HG03159 (cell line): Measurements from ENCODE around the gene FAT3.

Experiments
- ATAC-seq: cut with Tn5 transposase; IDR thresholded peaks from one replicate; pipeline ENCODE4 v1.9.1; 2021; ENCODE audit warnings: mild to moderate bottlenecking, moderate library complexity; ENCODE audit not compliant: unreplicated experiment

FAT3 gene

GRCh38 chr11:92227230-92227814 is 2.7 kb downstream of the FAT3 start:
- no peak for ATAC-seq

- ATAC-seq, result no peak
These were observed 3.6 kb downstream of the FAT3 start for GRCh38 chr11:92227959-92228935.

GRCh38 chr11:92236856-92237255 is 12.2 kb downstream of the FAT3 start:
- ATAC-seq, result no peak

- no peak for ATAC-seq
These were observed 16.3 kb downstream of the FAT3 start for GRCh38 chr11:92240916-92241315.

GRCh38 chr11:92245700-92246271 is 21.2 kb downstream of the FAT3 start:
- ATAC-seq, result no peak

GRCh38 chr11:92246630-92247029 is 22.0 kb downstream of the FAT3 start:
- no peak for ATAC-seq

- ATAC-seq, result no peak
These were observed 24.6 kb downstream of the FAT3 start for GRCh38 chr11:92249156-92249753.

GRCh38 chr11:92251980-92252379 is 27.4 kb downstream of the FAT3 start:
- ATAC-seq, result no peak

- ATAC-seq, result no peak
These were observed 28.8 kb downstream of the FAT3 start for GRCh38 chr11:92253421-92253820.

GRCh38 chr11:92253945-92254344 is 29.3 kb downstream of the FAT3 start:
- no peak for ATAC-seq

GRCh38 chr11:92257536-92257935 is 32.9 kb downstream of the FAT3 start:
- no peak for ATAC-seq

- ATAC-seq, result no peak
These were observed 35.2 kb downstream of the FAT3 start for GRCh38 chr11:92259861-92260260.

- no peak for ATAC-seq
These were observed 39.7 kb downstream of the FAT3 start for GRCh38 chr11:92264350-92264749.

GRCh38 chr11:92266806-92267205 is 42.2 kb downstream of the FAT3 start:
- no peak for ATAC-seq

- no peak for ATAC-seq
These were observed 42.7 kb downstream of the FAT3 start for GRCh38 chr11:92267278-92267677.

GRCh38 chr11:92267968-92268367 is 43.4 kb downstream of the FAT3 start:
- no peak for ATAC-seq

- ATAC-seq, result no peak
These were observed 43.9 kb downstream of the FAT3 start for GRCh38 chr11:92268546-92268945.

- ATAC-seq, result no peak
These were observed 44.4 kb downstream of the FAT3 start for GRCh38 chr11:92269021-92269420.

GRCh38 chr11:92269841-92270240 is 45.2 kb downstream of the FAT3 start:
- no peak for ATAC-seq

GRCh38 chr11:92272651-92273050 is 48.0 kb downstream of the FAT3 start:
- no peak for ATAC-seq
